OCI-LY1 (cell line): Measurements from ENCODE around the gene VCL.
"Not testable (repeated sequence)": the region's sequence is repeated elsewhere in the genome, so short reads cannot be mapped to it uniquely, and the experiment has no call there.

Source experiments
- H2AFZ ChIP-seq: fragments of 200-600 bp; sonication (generic), shearing (Covaris generic); 2 replicates; pipeline ENCODE4 v1.6.0; 2014; ENCODE audit warnings: antibody characterized with exemption, mild to moderate bottlenecking, low read length
- H3F3A ChIP-seq: fragments of 200-600 bp; sonication (generic), shearing (Covaris generic); 2 replicates; pipeline ENCODE4 v1.6.0; 2014; ENCODE audit warnings: mild to moderate bottlenecking, antibody characterized with exemption, low read length, moderate library complexity; ENCODE audit not compliant: insufficient read depth
- H3K27ac ChIP-seq: fragments of 200-600 bp; sonication (generic); 2 replicates; pipeline ENCODE4 v1.5.1; 2014; ENCODE audit warnings: low read length, mixed run types, mild to moderate bottlenecking, low read depth; ENCODE audit not compliant: poor library complexity, severe bottlenecking
- H3K27me3 ChIP-seq: fragments of 200-600 bp; sonication (generic); 2 replicates; pipeline ENCODE4 v1.6.0; 2014; ENCODE audit warnings: antibody characterized with exemption, mild to moderate bottlenecking, low read length, moderate library complexity; ENCODE audit not compliant: insufficient read depth
- H3K36me3 ChIP-seq: fragments of 200-600 bp; sonication (generic); 2 replicates; pipeline ENCODE4 v1.6.1; 2014; ENCODE audit warnings: mild to moderate bottlenecking, antibody characterized with exemption, low read length, moderate library complexity, mixed read lengths; ENCODE audit not compliant: insufficient read depth
- H3K4me1 ChIP-seq: fragments of 200-600 bp; sonication (generic); 2 replicates; pipeline ENCODE4 v1.5.1; 2014; ENCODE audit warnings: mild to moderate bottlenecking, low read length, moderate library complexity; ENCODE audit not compliant: insufficient read depth, severe bottlenecking
- H3K4me2 ChIP-seq: fragments of 200-600 bp; sonication (generic), shearing (Covaris generic); 2 replicates; pipeline ENCODE4 v1.6.1; 2014; ENCODE audit warnings: low read length
- H3K4me3 ChIP-seq: fragments of 200-600 bp; sonication (generic); 2 replicates; pipeline ENCODE4 v1.5.1; 2014; ENCODE audit warnings: low read length, low read depth, mild to moderate bottlenecking, mixed read lengths; ENCODE audit not compliant: poor library complexity, severe bottlenecking
- H3K79me2 ChIP-seq: fragments of 200-600 bp; shearing (Covaris generic); 2 replicates; pipeline ENCODE4 v1.6.1; 2016; ENCODE audit warnings: mixed run types, low read length, mixed read lengths; ENCODE audit not compliant: insufficient read depth
- H3K9ac ChIP-seq: fragments of 200-600 bp; sonication (generic), shearing (Covaris generic); 2 replicates; pipeline ENCODE4 v1.6.1; 2014; ENCODE audit warnings: mild to moderate bottlenecking, low read length, mixed read lengths
- H3K9me2 ChIP-seq: fragments of 200-600 bp; sonication (generic), shearing (Covaris generic); 2 replicates; pipeline ENCODE4 v1.6.1; 2014; ENCODE audit warnings: low read depth, mild to moderate bottlenecking, low read length, mixed read lengths
- H3K9me3 ChIP-seq: fragments of 200-600 bp; shearing (Covaris generic); 2 replicates; pipeline ENCODE4 v1.6.1; 2014; ENCODE audit warnings: low read length, mixed read lengths
- H4K20me1 ChIP-seq: fragments of 200-600 bp; sonication (generic), shearing (Covaris generic); 2 replicates; pipeline ENCODE4 v1.6.0; 2016; ENCODE audit warnings: mild to moderate bottlenecking, low read length; ENCODE audit not compliant: insufficient read depth
- CTCF ChIP-seq: fragments of 200-600 bp; sonication (generic), shearing (Covaris generic); IDR thresholded peaks from 2 replicates; pipeline ENCODE4 v1.5.1; 2017; ENCODE audit warnings: mild to moderate bottlenecking, antibody characterized with exemption, low read length, moderate library complexity, mixed read lengths
- EZH2 ChIP-seq: fragments of 200-600 bp; sonication (generic), shearing (Covaris generic); IDR thresholded peaks from 2 replicates; pipeline ENCODE4 v1.8.0; 2017; ENCODE audit warnings: borderline replicate concordance, mixed run types, mild to moderate bottlenecking, antibody characterized with exemption, low read length, moderate library complexity, mixed read lengths

VCL gene

GRCh38 chr10:74140553-74140952, 142.6 kb downstream of the VCL start:
- H3K27ac ChIP-seq, result no peak overlapping the region
- no peak overlapping the region for H3K4me3 ChIP-seq
- H3K9me3 ChIP-seq, result no peaks in the 10 kb centered on the region
- H3F3A ChIP-seq, result no peaks in the 10 kb centered on the region
- TF ChIP-seq CTCF (no peak), EZH2 (no peak)
- H3K79me2 ChIP-seq, result peaks cover 17% of the 10 kb centered on the region
- H3K27me3 ChIP-seq, result no peaks in the 10 kb centered on the region
- no peaks in the 10 kb centered on the region for H3K9me2 ChIP-seq
- peaks cover 50% of the 10 kb centered on the region for H3K36me3 ChIP-seq
- no peak overlapping the region for H2AFZ ChIP-seq
- no peaks in the 10 kb centered on the region for H3K4me1 ChIP-seq
- no peaks in the 10 kb centered on the region for H4K20me1 ChIP-seq
- H3K4me2 ChIP-seq, result no peak overlapping the region
- H3K9ac ChIP-seq, result no peak overlapping the region

GRCh38 chr10:74145133-74145532, 147.2 kb downstream of the VCL start:
- TF ChIP-seq EZH2 (no peak), CTCF (no peak)
- Histone ChIP-seq H4K20me1 (no peaks in the 10 kb centered on the region), H3K4me3 (no peak overlapping the region), H3K4me2 (no peak overlapping the region), H3K9me2 (no peaks in the 10 kb centered on the region), H3K79me2 (peaks cover 58% of the 10 kb centered on the region), H3K36me3 (peaks cover 30% of the 10 kb centered on the region; the same call in 1 of the 2 replicates), H3K4me1 (peaks cover 13% of the 10 kb centered on the region), H3K9me3 (no peaks in the 10 kb centered on the region), H2AFZ (no peak overlapping the region), H3K27me3 (no peaks in the 10 kb centered on the region), H3K9ac (no peak overlapping the region), H3F3A (no peaks in the 10 kb centered on the region), H3K27ac (no peak overlapping the region)

GRCh38 chr10:74146980-74147379, 149.1 kb downstream of the VCL start:
- peaks cover 16% of the 10 kb centered on the region for H3K4me1 ChIP-seq
- H3K4me2 ChIP-seq, H2AFZ ChIP-seq, H3K9me2 ChIP-seq, H3K4me3 ChIP-seq, H4K20me1 ChIP-seq, H3K27ac ChIP-seq, H3F3A ChIP-seq, H3K9ac ChIP-seq, H3K27me3 ChIP-seq, H3K9me3 ChIP-seq: not testable (repeated sequence)
- H3K36me3 ChIP-seq, result peaks cover 25% of the 10 kb centered on the region; the same call in 1 of the 2 replicates
- H3K79me2 ChIP-seq, result peaks cover 61% of the 10 kb centered on the region

- TF ChIP-seq EZH2, result no peak
- TF ChIP-seq CTCF, result no peak
These were observed 152.5 kb downstream of the VCL start, which contains the start of gene AP3M1 for GRCh38 chr10:74150204-74150989. Gene AP3M1, minus strand, starts transcription at chr10:74150828. Its CDS starts 12,449 bp downstream, at chr10:74138379.

More at GRCh38 chr10:74150204-74150989, 152.5 kb downstream of the VCL start, which contains the start of gene AP3M1:
- Histone ChIP-seq H4K20me1 (no peaks in the 10 kb centered on the region), H3K27me3 (no peaks in the 10 kb centered on the region), H3K27ac (peak within 1 kb of the TSS; percentile 78), H3K9me2 (no peaks in the 10 kb centered on the region), H3K4me2 (peak within 1 kb of the TSS; percentile 74), H3K79me2 (peaks cover 59% of the 10 kb centered on the region), H3K4me3 (peak within 1 kb of the TSS; percentile 80), H3K9me3 (no peaks in the 10 kb centered on the region), H3F3A (no peaks in the 10 kb centered on the region), H2AFZ (no peak within 1 kb of the TSS), H3K9ac (peak within 1 kb of the TSS; percentile 83), H3K36me3 (peaks cover 16% of the 10 kb centered on the region; the same call in 1 of the 2 replicates), H3K4me1 (peaks cover 32% of the 10 kb centered on the region)
